Lower lobe of right lung (tissue), 2 donors: ENCODE data around the gene RARS2. TPM values are rescaled to one million over a fixed set of nuclear protein-coding genes. Genes with fewer than 3 reads are reported as not detected.

Experiments
- ATAC-seq, 2 donors: fragments of 200-7000 bp; cut with Tn5 transposase; one replicate each; pipeline ENCODE4 v1.9.1; 2020 to 2022; ENCODE audit warnings: mild to moderate bottlenecking in 2 of 2, moderate library complexity in 2 of 2
- DNase-seq: peaks from one replicate; pipeline ENCODE4 v3.0.0-alpha.2; 2020
- H3K27ac ChIP-seq: fragments of 200-600 bp; one replicate; pipeline ENCODE4 v1.8.0; 2022
- H3K27me3 ChIP-seq: fragments of 200-600 bp; one replicate; pipeline ENCODE4 v1.8.0; 2022; ENCODE audit warnings: low read depth
- H3K36me3 ChIP-seq: fragments of 200-600 bp; one replicate; pipeline ENCODE4 v1.8.0; 2022; ENCODE audit warnings: mild to moderate bottlenecking
- H3K4me1 ChIP-seq: fragments of 200-600 bp; one replicate; pipeline ENCODE4 v1.8.0; 2022
- H3K4me3 ChIP-seq: fragments of 200-600 bp; one replicate; pipeline ENCODE4 v1.8.0; 2022; ENCODE audit warnings: mild to moderate bottlenecking
- H3K9me3 ChIP-seq: fragments of 200-600 bp; one replicate; pipeline ENCODE4 v1.8.0; 2022
- intact Hi-C: fragments of 100-400 bp; cut with DNase I; formaldehyde crosslinking; loops from one replicate; pipeline ENCODE4 v1.11.0; 2022
- total RNA-seq: library from RNA; stranded (reverse); fragmentation: NEBNext Ultra II Directional; extraction: Animal tissue kit (Norgen Biotek cat#: 25700); gene quantifications from one replicate; pipeline ENCODE4 v1.2.1, GENCODE V29; 2021
- TF ChIP-seq, protein P1 (sequence below): fragments of 200-600 bp; IDR thresholded peaks from one replicate; pipeline ENCODE4 v1.8.0; 2022; ENCODE audit warnings: antibody characterized with exemption, mild to moderate bottlenecking
- donor health status: DM: no; HTN: yes; CAD: no; lungs with severe emphysema.

The RARS2 gene
- total RNA-seq, 1 donor from 2014 or later, result 26.4 TPM

DNA sequence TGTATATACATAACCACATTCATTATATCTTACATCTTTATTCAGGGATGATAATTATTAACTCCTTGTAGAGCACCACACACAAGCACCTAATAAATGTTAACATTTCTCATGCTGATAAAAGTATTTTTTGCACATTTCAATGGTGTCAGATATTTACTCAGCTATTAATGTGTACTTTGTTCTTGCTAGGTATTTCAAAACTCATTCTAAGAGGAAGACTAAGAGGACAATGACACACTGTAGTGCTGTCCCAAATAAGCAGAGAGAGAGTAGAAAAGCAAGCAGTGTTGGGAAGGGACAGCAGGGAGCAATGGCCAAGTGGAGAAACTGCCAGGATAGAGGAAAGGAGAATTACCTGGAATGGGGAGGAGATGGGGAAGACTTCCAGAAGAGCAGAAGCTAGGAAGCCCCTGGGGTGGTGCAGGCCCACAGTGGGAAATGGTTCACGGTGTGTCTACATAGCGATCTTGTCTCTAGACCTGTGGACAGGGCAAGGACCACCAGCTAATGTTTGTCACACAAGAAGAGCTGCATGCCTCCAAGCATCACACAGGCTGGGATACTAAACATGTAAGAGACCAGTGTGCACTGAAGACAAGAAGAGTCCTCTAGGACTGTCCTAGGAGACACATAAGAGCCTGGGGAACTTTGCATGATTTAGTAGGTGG lies 55.3 kb downstream of the RARS2 start:
- Histone ChIP-seq H3K36me3 (peaks cover 31% of the 10 kb centered on the region), H3K4me3 (no peak overlapping the region), H3K9me3 (no peaks in the 10 kb centered on the region), H3K27ac (no peak overlapping the region), H3K4me1 (no peaks in the 10 kb centered on the region), H3K27me3 (no peaks in the 10 kb centered on the region)
- peak; percentile 15 to 32 for ATAC-seq
- no peak for DNase-seq
- TF ChIP-seq, protein P1, sequence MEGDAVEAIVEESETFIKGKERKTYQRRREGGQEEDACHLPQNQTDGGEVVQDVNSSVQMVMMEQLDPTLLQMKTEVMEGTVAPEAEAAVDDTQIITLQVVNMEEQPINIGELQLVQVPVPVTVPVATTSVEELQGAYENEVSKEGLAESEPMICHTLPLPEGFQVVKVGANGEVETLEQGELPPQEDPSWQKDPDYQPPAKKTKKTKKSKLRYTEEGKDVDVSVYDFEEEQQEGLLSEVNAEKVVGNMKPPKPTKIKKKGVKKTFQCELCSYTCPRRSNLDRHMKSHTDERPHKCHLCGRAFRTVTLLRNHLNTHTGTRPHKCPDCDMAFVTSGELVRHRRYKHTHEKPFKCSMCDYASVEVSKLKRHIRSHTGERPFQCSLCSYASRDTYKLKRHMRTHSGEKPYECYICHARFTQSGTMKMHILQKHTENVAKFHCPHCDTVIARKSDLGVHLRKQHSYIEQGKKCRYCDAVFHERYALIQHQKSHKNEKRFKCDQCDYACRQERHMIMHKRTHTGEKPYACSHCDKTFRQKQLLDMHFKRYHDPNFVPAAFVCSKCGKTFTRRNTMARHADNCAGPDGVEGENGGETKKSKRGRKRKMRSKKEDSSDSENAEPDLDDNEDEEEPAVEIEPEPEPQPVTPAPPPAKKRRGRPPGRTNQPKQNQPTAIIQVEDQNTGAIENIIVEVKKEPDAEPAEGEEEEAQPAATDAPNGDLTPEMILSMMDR, result no peak
- intact Hi-C loops, result no loop called here

DNA sequence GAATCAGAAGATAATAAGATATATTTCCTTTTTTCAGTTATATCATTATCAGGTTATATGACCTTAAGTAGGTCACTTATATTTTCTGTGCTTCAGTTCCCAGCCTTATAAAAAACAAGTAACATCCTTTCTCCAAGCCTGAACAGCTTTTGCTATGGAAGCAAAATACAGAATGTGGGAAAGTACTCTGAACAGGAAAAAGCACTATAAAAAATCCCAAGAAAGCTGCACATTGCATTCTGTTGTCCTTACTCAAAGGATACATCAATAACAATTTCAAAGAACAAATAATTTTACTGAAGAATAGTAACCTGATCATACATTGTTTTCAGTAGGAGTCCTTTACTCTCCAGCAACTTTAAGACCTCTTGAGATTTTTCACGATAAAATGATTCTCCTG lies 60.6 kb downstream of the RARS2 start:
- Histone ChIP-seq H3K9me3 (no peaks in the 10 kb centered on the region), H3K4me1 (no peaks in the 10 kb centered on the region), H3K27ac (no peak overlapping the region), H3K4me3 (no peak overlapping the region), H3K27me3 (no peaks in the 10 kb centered on the region), H3K36me3 (peaks cover 48% of the 10 kb centered on the region)
- TF ChIP-seq, protein P1, result no peak
- intact Hi-C loops, result no loop called here
- DNase-seq, result no peak
- ATAC-seq, result no peak

GRCh38 chr6:87522686-87523085 lies 67.1 kb downstream of the RARS2 start:
- no peak for DNase-seq
- Histone ChIP-seq H3K36me3 (peaks cover 66% of the 10 kb centered on the region), H3K27me3 (no peaks in the 10 kb centered on the region), H3K4me3 (no peak overlapping the region), H3K9me3 (no peaks in the 10 kb centered on the region), H3K27ac (no peak overlapping the region), H3K4me1 (no peaks in the 10 kb centered on the region)
- TF ChIP-seq, protein P1, result no peak
- ATAC-seq, result no peak
- intact Hi-C loops, result no loop called here

- Histone ChIP-seq H3K9me3 (no peaks in the 10 kb centered on the region), H3K27ac (no peak overlapping the region), H3K4me3 (no peak overlapping the region), H3K4me1 (no peaks in the 10 kb centered on the region), H3K27me3 (no peaks in the 10 kb centered on the region), H3K36me3 (peaks cover 85% of the 10 kb centered on the region)
- intact Hi-C loops, result no loop called here
- TF ChIP-seq, protein P1, result no peak
- no peak for DNase-seq
- ATAC-seq, result no peak
Observed at GRCh38 chr6:87518453-87518852, 71.3 kb downstream of the RARS2 start.

DNA sequence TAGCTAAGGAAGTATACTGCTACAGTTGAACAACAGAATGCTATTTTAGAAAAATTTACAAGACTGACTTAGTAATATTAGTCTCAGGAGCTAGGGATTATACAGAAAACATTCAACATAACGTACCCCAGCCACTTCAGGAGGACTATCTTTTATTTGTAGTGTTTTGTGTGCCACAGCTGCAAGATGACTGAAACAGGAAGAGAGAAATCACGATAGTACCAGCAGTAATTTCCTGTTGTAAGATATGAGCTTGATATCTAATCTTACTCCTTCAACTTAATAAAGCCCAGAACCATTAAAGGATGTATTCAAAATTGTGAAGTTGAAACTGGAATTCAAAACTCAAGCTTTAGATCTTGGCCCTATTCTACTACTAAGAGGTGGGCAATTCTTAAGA lies 75.0 kb downstream of the RARS2 start:
- no peaks in the 10 kb centered on the region for H3K4me1 ChIP-seq
- H3K4me3 ChIP-seq, result no peak overlapping the region
- TF ChIP-seq, protein P1, result no peak
- peaks cover 99% of the 10 kb centered on the region for H3K36me3 ChIP-seq
- no peaks in the 10 kb centered on the region for H3K9me3 ChIP-seq
- no peak for DNase-seq
- intact Hi-C loops, result no loop called here
- H3K27ac ChIP-seq, result no peak overlapping the region
- H3K27me3 ChIP-seq, result no peaks in the 10 kb centered on the region
- ATAC-seq, result no peak
